Astrocyte (in vitro differentiated cells and primary cell): Measurements from ENCODE around the gene PCSK5.

Experiments
- CTCF ChIP-seq: IDR thresholded peaks from 2 replicates; pipeline ENCODE4 v1.5.1; 2011; ENCODE audit warnings: low read depth, mild to moderate bottlenecking, inconsistent platforms, low read length, moderate library complexity; ENCODE audit not compliant: insufficient read depth
- EZH2 ChIP-seq: IDR thresholded peaks from 2 replicates; pipeline ENCODE4 v1.6.1; 2012; ENCODE audit warnings: mild to moderate bottlenecking, low read length, inconsistent platforms; ENCODE audit not compliant: insufficient read depth

- no peak for TF ChIP-seq CTCF
- no peak for TF ChIP-seq EZH2
These were observed 287.5 kb downstream of the PCSK5 start for GRCh38 chr9:76177931-76178330.
